GM18502 (cell line): ENCODE data around the gene SLC28A2.
"Not testable (repeated sequence)": the region's sequence is repeated elsewhere in the genome, so short reads cannot be mapped to it uniquely, and the experiment has no call there.

Experiments used
- ATAC-seq: cut with Tn5 transposase; IDR thresholded peaks from one replicate; pipeline ENCODE4 v1.9.1; 2021; ENCODE audit warnings: mild to moderate bottlenecking; ENCODE audit not compliant: unreplicated experiment, poor library complexity

SLC28A2 gene

GRCh38 chr15:45251888-45252287 is at the start of gene SLC28A2:
Gene SLC28A2, plus strand, starts transcription at chr15:45252234. Its CDS starts 982 bp downstream, at chr15:45253216.
- no peak for ATAC-seq

GRCh38 chr15:45203182-45203581 is 48.9 kb upstream of the SLC28A2 start:
- no peak for ATAC-seq

DNA sequence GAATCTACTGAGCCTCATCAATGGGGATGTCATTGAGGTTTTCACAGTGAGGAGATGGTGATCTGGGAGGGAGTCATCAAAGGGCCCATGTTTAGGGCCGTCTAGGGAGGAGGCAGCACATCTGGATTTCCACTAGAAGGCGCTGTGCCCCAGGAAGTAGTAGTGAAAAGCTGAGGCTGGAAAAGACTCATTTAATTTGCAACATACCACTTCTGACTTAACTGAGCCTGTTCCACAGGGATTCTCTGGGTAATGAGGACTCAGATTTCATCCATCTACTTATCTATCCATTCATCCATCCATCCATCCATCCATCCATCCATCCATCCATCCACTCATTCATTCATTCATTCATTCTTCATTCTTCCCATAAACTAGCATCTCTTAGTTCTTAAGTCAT is 46.8 kb upstream of the SLC28A2 start:
- peak; percentile 29 for ATAC-seq

- no peak for ATAC-seq
Observed at GRCh38 chr15:45212493-45212892, 39.5 kb upstream of the SLC28A2 start.

DNA sequence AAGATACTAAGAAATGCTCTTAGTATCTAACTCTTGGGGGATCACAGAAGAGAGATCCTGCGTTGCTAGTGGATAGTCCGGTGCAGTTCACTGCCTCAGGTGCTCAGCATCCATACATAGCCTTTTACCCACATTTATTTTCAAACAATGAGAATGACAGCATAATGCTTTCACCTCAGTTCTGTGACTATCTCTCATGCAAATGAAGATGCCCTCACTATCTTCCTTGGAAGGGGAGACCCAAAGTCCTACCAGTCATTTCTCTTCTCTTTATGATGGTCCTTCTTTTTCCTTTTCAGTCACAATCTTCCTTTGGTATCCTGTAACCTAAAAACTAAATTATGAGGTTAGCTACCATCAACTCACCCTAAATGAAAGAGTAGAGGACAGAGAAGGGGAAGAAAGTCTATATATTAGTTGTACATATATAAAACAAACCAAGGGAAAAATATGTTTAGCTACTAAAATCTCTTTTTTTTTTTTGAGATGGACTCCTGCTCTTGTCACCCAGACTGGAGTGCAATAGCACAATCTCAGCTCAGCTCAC is 30.9 kb upstream of the SLC28A2 start:
- ATAC-seq: no peak

- no peak for ATAC-seq
Observed at GRCh38 chr15:45221967-45222366, 30.1 kb upstream of the SLC28A2 start.

DNA sequence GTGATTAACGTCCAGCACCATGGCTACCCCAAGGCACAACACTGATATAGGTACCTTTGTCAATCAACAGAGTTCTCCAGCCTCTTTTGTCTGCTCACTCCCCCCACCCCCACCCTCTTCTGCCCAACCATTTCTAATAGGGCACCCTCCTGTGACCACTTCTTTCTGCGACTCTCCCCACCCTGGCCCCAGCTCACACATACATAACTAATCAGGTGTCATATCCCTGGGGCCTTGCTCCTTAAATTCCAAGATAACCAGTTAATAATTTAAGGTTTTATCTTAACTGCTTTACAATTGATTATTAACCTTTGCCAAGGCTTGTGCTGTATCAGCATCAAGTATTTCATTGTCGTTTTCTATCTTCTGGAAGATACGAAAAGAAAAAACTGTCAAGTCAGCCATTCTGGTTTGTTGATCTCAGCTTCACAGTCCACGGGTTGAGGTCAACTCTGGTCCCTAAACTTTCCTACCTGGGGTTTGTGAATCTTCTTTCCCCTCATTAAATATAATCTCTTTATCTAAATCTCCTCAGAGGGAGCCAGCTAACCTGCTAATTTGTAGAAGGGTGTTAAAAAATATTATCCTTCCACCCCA is 27.3 kb upstream of the SLC28A2 start:
- no peak for ATAC-seq

GRCh38 chr15:45225506-45226273 is 26.3 kb upstream of the SLC28A2 start:
- no peak for ATAC-seq

- no peak for ATAC-seq
Observed at GRCh38 chr15:45228931-45229330, 23.1 kb upstream of the SLC28A2 start.

DNA sequence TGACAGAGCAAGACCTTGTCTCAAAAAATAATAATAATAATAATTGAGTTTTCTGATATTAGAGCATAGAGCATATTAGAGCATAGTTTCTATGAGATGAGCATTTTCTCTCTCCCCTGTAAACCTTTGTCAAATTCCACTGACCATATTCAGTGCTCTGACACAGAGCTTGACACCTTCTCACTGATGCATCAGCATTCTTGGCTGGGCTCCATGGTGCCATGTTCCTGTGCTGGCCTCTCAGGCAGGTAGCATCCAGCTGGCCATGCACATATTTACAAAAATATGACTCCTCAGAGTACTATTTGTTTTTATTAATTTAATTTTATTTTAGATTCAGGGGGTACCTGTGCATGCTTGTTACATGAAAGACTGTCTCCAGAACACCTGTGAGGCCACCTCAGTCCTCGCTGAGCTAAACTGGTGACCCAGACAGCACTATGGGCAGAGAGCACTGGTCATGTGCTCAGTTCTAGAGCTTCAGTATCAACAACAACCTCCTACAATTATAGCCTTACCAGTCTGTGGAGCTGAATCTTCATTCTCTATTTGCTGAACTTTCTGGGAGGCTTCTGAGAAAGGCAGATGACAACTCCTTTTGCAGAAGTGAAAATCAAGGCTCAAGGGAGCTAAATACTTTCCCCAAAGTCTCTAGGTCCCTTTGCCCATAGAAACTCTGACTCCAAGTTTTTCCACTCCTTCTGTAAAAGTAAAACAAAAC is 21.6 kb upstream of the SLC28A2 start:
- ATAC-seq: no peak

- ATAC-seq: no peak
Observed at GRCh38 chr15:45231132-45231531, 20.9 kb upstream of the SLC28A2 start.

GRCh38 chr15:45231864-45232562 is 20.0 kb upstream of the SLC28A2 start:
- ATAC-seq: no peak

DNA sequence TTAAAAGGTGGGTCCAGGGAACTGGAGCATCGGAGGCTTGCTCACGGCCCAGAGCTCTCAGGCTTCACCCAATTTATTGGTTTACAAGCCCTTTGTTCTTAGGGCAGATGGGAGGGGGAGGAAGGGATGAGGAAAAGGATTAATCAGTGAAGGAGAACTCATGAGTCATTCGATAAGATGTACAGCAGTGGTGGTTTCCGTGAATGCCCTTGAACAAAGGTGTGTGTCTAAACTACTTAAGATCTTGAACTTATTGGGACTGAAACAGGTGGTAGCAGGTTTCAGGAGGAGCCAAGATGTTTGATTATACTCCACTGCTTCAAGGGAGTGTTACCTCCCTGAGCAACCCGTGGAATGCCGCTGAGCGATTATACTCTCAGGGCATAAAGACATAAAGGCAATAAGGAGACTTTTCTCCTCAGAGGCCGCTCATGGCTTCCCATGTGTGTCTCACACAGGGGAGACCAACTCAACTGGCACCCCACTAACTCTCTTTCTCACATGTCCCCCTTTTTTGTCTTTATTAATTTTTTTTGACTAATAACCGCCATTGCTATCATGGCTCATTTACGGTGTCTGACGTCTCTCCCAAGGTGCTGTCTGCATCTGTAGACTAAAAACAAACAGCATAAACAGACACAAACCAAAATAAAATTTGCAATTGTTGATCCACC is 17.3 kb upstream of the SLC28A2 start:
- no peak for ATAC-seq

- not testable (repeated sequence) for ATAC-seq
Observed at GRCh38 chr15:45236806-45237205, 15.2 kb upstream of the SLC28A2 start.

- ATAC-seq: no peak
Observed at GRCh38 chr15:45242289-45242688, 9.7 kb upstream of the SLC28A2 start.

GRCh38 chr15:45249125-45249780 is 2.8 kb upstream of the SLC28A2 start:
- no peak for ATAC-seq

- no peak for ATAC-seq
Observed at GRCh38 chr15:45253330-45253729, 1.3 kb downstream of the SLC28A2 start.

- no peak for ATAC-seq
Observed at GRCh38 chr15:45254405-45254804, 2.4 kb downstream of the SLC28A2 start.

GRCh38 chr15:45254824-45255223 is 2.8 kb downstream of the SLC28A2 start:
- not testable (repeated sequence) for ATAC-seq
